Activated naive CD4-positive, alpha-beta T cell treated with Interleukin-2 at 50 U/mL for 16 hours (primary cell): ENCODE measurements around the gene ABHD17C.
"Not testable (repeated sequence)": the region's sequence is repeated elsewhere in the genome, so short reads cannot be mapped to it uniquely, and the experiment has no call there.

ENCODE experiments used
- DNase-seq: peaks from one replicate; pipeline ENCODE4 v3.0.0-alpha.2; 2020

Gene ABHD17C

DNA sequence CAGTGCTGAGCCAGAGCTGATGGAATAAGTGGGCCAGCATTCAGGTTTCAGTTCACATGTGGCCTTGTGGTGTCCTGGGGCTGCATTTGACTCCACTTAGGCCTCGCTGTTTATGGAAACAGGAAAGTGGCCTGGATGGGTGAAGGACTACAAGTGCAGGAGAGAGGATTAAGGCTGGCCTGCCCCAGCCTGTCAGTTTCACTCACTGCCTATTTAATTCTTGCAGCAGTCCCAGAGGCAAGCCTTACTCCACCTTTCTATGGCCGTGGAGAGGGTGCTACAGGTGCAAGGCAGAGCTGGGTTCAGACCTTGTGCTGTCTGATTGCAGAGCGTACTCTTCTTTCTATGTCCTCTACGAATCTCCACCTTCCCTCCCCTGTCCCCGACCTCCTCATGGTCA, 37.7 kb downstream of the ABHD17C start:
- DNase-seq: no peak

DNA sequence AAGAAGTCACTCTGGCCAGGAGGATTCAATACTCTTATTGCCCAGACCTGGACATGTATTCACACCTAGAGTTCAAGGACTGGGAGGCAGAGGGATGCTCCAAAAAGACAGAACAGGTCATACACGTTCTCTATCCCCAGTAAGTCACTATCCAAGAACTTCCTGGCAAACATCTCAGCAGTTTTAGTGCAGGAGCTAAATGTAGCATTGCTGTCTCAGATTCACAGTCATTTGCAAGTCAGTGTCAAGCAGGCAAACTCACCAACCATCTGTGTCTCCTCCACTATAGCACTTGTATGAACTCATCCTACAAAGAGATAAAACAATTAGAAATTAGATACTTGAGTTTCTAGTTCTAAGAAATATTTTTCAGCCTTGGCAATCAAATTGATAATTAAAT, 38.4 kb downstream of the ABHD17C start:
- no peak for DNase-seq

DNA sequence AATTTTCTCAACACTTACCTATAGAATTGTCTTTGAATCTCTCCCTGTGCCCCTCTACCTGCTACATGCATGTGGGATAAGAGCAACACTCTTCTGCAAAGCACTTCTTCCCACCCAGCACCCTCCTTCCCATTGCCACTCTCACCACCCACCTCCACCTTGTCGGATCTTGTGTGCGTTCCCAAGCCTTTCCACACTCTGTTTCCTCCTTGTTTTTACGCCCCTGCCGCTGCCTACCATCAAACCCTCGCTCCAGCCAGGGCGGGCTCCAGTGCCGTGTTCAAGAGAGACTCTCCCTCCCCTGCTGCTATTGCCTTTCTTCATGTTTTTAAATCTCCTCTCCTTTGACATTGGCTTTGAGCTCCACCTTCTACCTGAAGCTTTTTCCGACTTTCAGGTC, 40.2 kb downstream of the ABHD17C start:
- no peak for DNase-seq

DNA sequence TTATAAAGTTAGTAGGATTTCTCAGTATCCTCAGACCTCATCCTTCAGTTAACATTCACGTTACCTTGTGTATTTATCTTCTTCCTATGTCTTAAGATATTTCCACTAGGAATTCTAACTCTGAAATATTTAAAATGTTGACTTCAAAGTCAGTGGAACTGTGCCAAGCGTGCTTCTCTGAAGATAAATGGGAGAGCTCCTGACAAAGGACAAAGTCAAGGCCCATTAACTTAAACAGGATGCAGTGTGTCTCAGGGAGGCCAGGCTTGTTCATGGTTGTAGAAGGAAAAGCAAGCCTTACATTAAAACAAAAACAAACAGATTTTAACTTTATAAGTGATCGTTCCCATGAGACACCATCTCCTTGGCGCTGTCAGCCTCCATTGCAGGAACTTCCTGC, 41.5 kb downstream of the ABHD17C start:
- no peak for DNase-seq

DNA sequence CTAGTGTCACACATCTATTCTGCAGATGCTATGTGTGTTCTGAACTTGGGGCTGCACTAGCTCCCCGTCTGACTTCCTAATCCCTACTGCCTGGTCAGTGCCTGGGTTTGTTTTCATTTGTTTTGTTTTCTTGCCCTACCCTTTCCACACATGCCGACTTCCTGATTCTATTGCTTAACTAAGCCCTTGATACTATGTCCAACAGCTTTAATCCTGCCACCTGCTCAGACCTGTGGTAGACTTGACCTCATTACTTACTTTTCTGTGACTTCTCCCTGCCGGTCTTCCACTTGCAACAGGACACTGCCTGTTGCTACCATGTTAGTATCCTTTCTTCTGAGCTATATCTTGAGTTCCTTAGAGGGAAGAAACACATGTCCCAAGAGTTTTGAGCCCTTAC, 44.8 kb downstream of the ABHD17C start:
- DNase-seq: no peak

DNA sequence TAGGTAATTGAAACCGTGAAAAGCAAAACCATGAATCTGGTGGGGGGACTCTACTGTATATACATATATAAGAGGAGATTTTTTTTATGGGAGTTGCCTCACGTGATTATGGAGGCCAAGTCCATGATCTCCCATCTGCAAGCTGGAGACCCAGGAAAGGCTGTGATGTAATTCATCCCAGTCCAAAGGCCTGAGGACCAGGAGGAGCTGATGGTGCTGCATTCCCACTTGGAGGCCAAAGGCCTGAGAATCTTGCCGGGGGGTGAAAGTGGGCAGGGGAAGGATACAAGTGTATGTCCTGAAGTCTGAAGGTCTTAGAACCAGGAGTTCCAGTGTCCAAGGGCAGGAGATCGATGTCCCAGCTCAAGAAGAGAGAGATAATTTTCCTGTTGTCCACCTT, 47.0 kb downstream of the ABHD17C start:
- DNase-seq: no peak

DNA sequence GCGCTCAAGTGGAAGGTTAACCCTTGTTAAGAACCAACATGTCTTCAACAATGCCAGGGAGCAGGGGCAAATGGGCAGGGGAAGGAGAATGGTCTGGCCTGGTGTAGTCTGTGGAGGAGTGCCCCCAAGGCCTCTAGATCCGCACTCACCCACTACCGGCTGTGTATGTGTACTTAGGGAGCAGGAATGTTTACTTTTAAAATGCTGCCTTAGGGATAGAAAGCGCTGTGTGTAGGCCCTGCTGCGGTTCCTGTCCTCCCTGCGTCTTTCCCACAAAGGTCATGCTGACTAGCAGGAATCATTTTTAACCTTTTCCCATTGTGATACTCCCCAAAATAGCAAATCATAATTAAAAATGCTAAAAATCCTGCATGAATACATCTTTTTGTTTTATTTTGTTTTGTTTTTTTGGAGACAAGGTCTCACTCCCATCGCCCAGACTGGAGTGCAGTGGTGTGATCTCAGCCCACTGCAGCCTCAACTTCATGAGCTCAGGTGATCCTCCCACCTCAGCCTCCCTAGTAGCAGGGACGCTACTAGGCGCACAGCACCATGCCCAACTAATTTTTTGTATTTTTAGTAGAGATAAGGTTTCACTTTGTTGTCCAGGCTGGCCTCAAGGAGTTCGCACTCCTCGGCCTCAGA, 48.2 kb downstream of the ABHD17C start:
- DNase-seq: no peak

DNA sequence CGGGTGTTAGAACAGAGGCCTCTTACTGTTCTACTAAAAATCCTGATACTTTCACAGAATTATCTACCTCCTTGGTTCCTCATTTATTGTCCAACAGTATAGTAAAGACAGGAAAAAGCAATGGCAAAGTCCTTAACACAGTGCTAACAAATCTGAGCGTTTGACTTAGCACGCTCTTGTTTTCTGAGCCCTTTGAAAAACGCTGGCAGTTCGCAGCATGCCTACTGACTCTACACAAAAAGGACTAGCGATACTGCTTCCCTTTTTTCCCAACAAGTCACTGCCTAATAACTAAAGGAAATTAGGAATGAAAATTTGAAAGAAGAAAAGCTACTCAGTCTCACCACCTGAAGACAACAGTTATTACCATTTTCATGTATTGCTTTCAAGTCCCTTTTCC, 49.3 kb downstream of the ABHD17C start:
- DNase-seq: no peak

DNA sequence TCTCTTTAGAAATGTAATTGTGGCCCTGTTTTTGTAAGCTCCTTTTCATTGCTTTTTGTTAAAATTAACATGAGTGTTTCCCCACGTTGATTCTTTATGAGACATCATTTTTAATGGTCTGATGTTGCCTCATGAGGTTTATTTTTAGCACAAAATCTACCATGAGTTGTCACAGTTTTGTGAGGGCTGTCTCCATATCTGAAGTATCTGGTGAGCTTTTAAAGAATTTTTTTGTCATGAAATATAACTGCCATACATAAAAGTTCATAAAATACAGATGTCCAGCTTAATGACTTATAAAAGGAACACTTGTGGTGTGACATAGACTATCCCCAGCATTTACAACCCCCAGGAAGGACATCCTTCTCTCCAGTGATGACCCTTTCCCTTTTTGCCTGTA, 49.7 kb downstream of the ABHD17C start:
- DNase-seq: no peak

DNA sequence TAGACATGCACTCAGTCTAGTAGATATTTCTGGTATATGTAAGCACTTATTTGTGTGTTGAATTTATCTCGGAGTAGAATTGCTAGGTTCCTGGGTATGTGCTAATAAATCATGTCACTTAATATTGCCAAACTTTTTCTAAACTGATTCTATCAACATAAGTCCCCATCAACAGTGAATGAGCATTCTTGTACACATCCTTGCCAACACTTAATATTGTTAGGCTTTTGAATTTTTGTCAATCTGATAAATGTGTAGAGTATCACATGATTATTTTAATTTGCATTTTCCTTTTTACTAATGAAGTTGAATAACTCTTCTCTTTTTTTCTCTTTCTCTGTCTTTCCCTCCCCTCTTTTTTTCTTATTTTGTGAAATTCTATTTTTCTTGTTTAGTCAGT, 50.8 kb downstream of the ABHD17C start:
- DNase-seq: no peak

DNA sequence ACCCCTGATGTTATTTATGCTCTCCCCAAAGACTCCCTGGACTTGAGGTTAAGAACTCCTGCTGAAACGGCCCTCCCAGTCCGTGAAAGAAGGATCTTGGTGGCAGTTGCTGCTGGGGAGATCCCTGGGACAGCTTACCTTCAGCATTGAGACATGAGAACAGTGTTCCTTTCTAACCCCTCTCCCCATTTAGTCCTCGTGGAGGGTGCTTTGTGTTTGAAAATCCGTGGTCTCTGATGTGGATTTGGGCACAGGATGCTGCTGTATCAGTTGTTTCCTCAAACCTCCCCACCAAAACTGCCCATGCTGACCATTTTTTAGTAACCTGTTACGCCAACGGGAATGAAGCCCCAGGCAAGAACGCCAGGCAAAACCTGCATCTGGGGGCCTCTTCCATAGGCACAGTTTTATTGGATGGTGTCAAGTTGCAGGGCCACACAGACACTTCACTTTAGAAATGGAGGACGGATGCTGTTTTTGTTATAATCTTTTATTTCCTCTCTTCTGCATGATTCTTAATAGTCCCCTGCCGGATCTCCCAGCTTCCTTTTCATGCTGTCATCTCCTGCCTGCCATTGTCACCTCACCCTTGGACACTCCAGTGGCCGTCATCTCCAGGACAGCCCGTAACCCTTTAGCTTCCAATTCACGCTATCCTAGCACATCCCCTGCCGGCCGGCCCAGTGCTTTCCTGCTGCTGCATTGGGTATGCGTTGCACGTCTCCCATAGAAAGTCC, 52.4 kb downstream of the ABHD17C start:
- no peak for DNase-seq

DNA sequence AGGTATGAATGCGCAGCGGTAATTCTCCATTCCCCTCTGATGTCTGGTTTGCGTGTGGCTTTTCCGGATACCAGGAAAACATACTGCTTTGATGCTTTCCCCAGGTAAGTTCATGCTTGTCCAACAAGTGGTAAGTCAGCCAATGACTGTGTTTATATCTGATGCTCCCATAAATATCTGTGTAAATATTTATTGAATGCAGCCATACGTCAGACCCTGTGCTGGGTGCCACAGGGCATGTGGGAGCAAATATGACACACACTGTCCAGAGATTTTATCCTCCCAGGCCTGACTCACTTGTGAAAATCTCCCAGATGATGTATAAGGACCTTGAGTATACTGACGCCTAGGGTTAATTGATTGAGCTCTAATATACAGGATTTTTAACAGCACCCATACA, 54.5 kb downstream of the ABHD17C start:
- DNase-seq: no peak

DNA sequence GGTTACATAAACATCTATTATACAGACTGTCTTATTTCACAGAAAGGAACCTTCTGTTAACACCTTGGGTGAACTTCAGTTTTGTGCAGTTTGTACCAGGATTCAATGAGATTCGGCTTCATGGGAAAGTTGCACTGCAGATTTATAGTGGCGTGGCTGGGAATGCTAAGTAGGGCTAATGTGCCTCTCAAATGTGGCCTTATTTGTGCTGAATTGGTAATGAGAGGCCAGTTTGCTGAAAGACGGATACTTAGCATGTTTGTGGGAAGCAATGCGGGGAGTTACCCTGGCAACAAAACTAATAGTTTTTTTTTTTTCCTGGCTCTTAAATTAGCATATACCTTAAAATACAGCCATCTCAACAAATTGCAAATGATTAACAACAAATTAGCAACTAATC, 55.5 kb downstream of the ABHD17C start:
- DNase-seq: no peak

DNA sequence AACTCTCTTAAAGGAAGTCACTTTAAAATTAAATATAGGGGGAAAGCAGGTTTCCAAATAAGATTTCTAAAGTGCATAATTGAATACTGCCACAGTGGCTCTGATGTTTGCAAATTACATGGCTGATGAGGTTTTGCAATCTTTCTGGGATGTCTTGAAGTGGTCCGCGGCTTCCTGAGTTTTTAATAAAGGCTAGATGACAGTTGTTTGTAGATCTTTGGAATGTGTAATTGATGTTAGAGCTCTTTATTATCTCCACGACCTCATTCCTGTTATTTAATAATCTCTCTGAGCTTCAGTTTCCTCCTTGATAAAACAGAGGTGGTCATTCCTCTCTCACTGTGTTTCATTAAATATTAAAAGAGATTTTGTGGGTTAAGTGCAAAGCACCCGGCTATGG, 57.1 kb downstream of the ABHD17C start:
- no peak for DNase-seq

DNA sequence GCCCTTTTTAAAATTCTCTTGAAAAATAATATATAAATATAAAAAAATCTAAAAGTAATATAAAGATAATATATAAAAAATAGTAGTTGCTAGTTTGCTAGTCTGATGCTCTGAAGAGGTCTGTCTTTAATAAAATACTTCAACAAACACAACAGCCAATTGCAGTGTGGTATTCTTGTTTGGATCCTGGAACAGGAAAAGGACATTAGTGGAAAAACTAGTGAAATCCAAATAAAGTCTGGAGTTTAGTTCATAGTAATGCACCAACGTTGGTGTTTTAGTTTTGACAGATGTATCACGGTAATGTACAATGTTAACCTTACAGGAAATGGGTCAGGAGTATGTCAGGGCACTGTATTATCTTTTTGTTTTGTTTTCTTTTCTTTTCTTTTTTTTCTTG, 58.1 kb downstream of the ABHD17C start:
- DNase-seq: no peak

DNA sequence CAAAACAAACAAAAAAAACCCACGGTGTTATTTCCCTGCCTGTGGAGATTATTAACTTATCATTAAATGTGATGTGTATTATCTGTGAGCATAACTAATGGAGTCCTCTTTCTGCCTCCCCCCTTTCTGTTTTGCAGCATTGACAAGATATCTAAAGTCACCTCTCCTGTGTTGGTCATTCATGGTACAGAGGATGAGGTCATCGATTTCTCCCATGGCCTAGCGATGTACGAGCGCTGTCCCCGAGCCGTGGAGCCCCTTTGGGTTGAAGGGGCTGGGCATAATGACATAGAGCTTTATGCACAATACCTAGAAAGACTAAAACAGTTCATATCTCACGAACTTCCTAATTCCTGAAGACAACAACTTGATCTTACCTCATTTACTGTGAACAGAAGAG, 58.9 kb downstream of the ABHD17C start:
- no peak for DNase-seq

DNA sequence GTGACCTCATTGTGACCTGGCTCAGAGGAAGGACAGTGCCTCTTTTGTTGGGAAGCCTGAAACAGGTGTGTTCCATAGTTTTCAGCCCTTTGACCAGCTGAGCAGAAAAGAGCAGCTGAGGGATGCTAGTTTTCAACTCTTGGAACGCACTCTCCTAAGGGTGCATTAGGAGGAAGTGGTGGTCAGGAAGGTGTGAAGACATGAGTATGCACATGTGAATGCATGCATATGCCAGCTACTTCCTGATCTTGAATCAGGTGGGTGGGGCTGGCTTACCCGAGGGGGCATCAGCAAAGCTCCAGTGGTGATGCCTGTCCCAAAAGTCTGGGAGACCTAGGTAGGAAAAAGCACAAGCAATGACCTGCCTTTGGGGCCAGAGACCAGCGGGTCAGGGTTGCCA, 60.8 kb downstream of the ABHD17C start:
- no peak for DNase-seq

DNA sequence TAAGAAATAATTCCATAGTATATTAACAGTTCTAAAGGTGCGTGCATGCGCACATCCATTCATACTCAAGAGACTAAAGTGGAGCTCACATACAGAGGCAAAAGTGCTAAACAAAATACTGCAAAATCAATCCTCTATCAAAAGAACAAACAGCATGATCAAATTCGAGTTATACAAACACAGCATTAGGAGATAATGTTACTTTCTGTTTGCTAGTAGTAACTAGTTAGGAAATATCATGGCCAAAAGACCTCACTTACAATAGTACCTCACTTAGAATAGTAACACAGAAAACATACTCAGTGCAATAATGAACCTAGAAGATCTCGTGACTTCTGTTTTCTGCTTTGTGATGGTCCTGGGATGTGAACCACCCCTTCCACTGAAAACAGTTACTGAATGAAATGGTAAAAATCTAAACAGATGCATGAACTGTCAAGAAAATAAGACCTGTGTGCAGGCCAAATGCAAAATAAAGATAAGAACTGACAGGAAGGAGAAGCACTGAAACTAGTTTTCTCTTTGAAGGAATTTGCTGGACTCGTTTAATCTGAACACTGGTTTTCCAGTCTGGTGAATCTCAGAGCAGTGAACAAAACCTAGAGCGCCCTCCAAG, 63.1 kb downstream of the ABHD17C start:
- no peak for DNase-seq

DNA sequence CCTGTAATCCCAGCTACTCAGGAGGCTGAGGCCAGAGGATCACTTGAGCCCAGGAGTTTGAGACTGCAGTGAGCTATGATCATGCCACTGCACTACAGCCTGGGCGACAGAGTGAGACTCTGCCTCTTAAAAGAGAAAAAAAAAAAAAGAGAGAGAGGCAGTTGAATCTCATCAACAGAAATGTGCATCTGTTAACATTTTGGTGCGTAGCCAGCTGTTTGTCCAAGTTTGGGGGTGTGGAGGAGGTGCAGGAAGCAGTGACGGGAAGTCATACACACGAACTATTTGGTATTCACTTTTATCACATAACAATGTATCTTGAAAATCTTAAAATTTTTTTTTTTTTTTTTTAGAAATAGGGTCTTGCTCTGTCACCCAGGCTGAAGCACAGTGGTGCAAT, 65.8 kb downstream of the ABHD17C start:
- no peak for DNase-seq

DNA sequence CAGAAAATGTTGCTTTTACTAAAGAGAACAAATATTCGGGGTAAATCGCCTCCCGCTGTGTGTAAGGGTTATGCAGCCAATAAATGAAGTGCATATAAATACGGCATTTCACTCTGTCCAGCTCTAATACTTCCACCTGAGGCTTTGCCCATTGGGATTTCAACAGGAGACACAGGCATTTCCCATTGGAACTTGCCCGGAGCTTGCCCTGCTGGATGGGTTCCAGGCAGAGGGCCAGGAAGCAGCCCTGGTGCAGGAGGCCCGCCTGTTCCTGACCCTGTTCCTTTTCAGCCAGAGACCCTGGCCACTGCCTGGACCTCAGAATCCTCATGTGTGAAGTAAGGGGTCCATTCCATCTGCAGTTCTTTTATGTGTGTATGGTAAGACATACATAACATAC, 66.6 kb downstream of the ABHD17C start:
- no peak for DNase-seq

DNA sequence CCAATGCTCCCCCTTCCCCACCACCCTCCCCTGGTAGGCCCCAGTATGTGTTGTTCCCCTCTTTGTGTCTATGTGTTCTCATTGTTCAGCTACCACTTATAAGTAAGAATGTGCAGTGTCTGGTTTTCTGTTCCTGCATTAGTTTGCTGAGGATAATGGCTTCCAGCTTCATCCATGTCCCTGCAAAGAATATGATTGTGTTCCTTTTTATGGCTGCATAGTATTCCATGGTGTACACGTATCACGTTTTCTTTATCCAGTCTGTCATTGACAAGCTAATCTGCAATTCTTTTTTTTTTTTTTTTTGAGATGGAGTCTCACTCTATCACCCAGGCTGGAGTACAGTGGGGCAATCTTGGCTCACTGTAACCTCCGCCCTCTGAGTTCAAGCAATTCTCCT, 68.1 kb downstream of the ABHD17C start:
- not testable (repeated sequence) for DNase-seq

DNA sequence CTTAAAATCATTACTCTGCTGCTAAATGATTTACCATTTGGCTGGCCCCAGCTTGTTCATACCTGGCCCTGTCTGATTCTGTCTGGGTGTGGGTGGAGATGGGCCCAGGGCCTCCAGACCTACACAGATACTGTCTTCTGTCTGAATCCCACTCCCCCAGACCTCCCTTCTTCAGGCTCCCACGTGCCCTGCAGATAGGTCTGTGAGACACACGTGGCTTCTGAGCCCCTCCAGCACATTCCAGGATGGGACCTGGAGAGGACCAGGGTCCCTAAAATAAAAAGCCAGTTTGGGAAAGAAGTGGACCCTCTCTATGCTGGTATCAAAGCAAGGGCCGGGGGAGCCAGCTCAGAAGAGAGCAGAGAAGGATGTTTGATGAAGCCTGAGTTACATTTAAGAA, 69.4 kb downstream of the ABHD17C start:
- no peak for DNase-seq

DNA sequence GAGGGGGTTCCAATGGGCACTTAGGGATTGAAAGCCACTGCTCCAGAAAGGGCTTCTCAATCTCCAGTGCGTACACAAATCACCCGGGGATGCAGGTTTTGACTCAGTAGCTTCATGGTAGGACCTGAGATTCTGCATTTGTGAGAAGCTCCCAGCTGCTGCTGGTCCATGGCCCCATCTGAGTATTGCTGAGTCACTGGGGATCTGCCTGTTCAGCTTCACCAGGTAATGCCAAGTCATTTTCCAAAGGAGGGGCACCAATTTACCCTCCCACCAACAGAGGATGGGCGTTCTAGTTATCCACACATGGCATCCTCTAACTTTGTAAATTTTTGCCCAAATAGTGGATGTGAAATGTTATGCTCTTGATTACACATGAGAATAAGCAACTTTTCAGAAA, 71.2 kb downstream of the ABHD17C start:
- DNase-seq: no peak

DNA sequence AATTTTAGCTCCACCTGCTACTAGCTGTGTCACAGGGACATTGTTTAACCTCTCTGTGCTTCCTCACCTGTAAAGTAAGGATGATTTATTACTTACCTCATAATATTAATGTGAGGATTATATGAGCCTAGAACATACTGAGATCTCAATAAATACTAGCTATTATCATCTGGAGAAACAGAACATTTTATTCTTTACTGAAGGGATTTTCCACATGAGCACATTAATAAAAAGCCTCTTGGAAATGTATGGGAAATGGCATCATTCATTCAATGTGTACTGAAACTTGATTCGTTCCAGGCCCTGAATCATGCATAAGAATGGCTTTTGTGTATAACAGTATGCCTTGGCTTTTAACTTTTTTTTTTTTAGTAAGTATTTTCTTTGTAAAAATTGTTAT, 73.0 kb downstream of the ABHD17C start:
- no peak for DNase-seq
